GM12878 (cell line): ENCODE measurements around the gene PCSK6. TPM values are rescaled to one million over a fixed set of nuclear protein-coding genes. Genes with fewer than 3 reads are reported as not detected.

Experiments
- ATAC-seq: fragments of 200-7000 bp; cut with Tn5 transposase; 3 replicates; pipeline ENCODE4 v1.9.1; 2020; ENCODE audit warnings: mild to moderate bottlenecking, moderate library complexity
- BruUV-seq: library from RNA; stranded (reverse); fragments of 400-500 nt; replicated peaks from 2 replicates; lab custom pipeline; 2021; lab: Mats Ljungman, UMichigan
- CTCF ChIA-PET: fragments of 300-600 bp; sonication (Branson Sonifier 250); formaldehyde crosslinking; extraction: SDS; loops from one replicate; lab custom pipeline; 2021; ENCODE audit warnings: inconsistent platforms; lab: Yijun Ruan, JAX
- POLR2A ChIA-PET: fragments of 350-600 bp; formaldehyde crosslinking; extraction: SDS; loops from one replicate; lab custom pipeline; 2021; ENCODE audit warnings: inconsistent platforms; lab: Charles Lee
- RAD21 ChIA-PET: fragments of 300-600 bp; sonication (Branson Sonifier 250); formaldehyde crosslinking; loops from one replicate; lab custom pipeline; 2023; ENCODE audit warnings: antibody characterized with exemption; ENCODE audit not compliant: unreplicated experiment; lab: Charles Lee
- SMC1A ChIA-PET: fragments of 300-600 bp; sonication (Branson Sonifier 250); formaldehyde crosslinking; loops from one replicate; lab custom pipeline; 2023; ENCODE audit not compliant: unreplicated experiment, uncharacterized antibody; lab: Charles Lee
- DNase-seq: peaks from one replicate; pipeline ENCODE4 v3.0.0-alpha.2; 2011; ENCODE audit warnings: low read depth, low spot score
- FAIRE-seq: peaks from 3 replicates; lab custom pipeline; 2011; peaks lifted over from hg19 to GRCh38; lab: Jason Lieb, UNC
- H2AFZ ChIP-seq: 2 replicates; pipeline ENCODE4 v1.6.0; 2011; ENCODE audit warnings: low read depth, low read length, control low read depth; ENCODE audit not compliant: control insufficient read depth
- H3K27ac ChIP-seq: 2 replicates; pipeline ENCODE4 v1.5.1; 2011; ENCODE audit warnings: control low read depth; ENCODE audit not compliant: control insufficient read depth, insufficient read depth
- H3K27me3 ChIP-seq, 2 experiments: replicated peaks in 1 of 2; 2 replicates each; pipeline versions ENCODE4 v1.6.0 to v1.6.1; 2011; ENCODE audit warnings: low read length in 1 of 2; ENCODE audit not compliant: control insufficient read depth in 2 of 2, insufficient read depth in 2 of 2
- H3K36me3 ChIP-seq, 2 experiments: 2 replicates each; pipeline ENCODE4 v1.5.1; 2011; ENCODE audit warnings: low read length in 1 of 2; ENCODE audit not compliant: control insufficient read depth in 2 of 2, insufficient read depth in 2 of 2
- H3K4me1 ChIP-seq: 2 replicates; pipeline ENCODE4 v1.6.1; 2011; ENCODE audit warnings: mild to moderate bottlenecking, low read length, moderate library complexity, mixed read lengths; ENCODE audit not compliant: control insufficient read depth, insufficient read depth
- H3K4me2 ChIP-seq: 2 replicates; pipeline ENCODE4 v1.6.0; 2011; ENCODE audit warnings: control low read depth; ENCODE audit not compliant: control insufficient read depth, insufficient read depth
- H3K4me3 ChIP-seq: fragments of 200-600 bp; sonication (generic); 2 replicates; pipeline ENCODE4 v1.5.1; 2016
- H3K79me2 ChIP-seq: 2 replicates; pipeline ENCODE4 v1.6.0; 2011; ENCODE audit warnings: low read length; ENCODE audit not compliant: control insufficient read depth, insufficient read depth
- H3K9ac ChIP-seq: 2 replicates; pipeline ENCODE4 v1.8.0; 2011; ENCODE audit warnings: low read length, control low read depth, mixed read lengths; ENCODE audit not compliant: control insufficient read depth, insufficient read depth
- H3K9me3 ChIP-seq: replicated peaks from 3 replicates; pipeline ENCODE4 v1.5.1; 2011; ENCODE audit warnings: mild to moderate bottlenecking, low read length; ENCODE audit not compliant: control insufficient read depth, insufficient read depth
- H4K20me1 ChIP-seq: 2 replicates; pipeline ENCODE4 v1.6.0; 2011; ENCODE audit not compliant: control insufficient read depth, insufficient read depth
- BCL11A ChIP-seq: IDR thresholded peaks from 2 replicates; pipeline ENCODE4 v1.6.1; 2011; ENCODE audit warnings: low read depth, low read length
- BMI1 ChIP-seq: fragments of 450-650 bp; IDR thresholded peaks from 2 replicates; pipeline ENCODE4 v1.6.1; 2016; ENCODE audit warnings: mild to moderate bottlenecking, moderate library complexity, borderline replicate concordance
- KLF5 ChIP-seq: fragments of 450-650 bp; IDR thresholded peaks from 2 replicates; pipeline ENCODE4 v1.6.1; 2014; ENCODE audit warnings: mild to moderate bottlenecking; ENCODE audit not compliant: partially characterized antibody
- NRF1 ChIP-seq: conservative IDR thresholded peaks from 2 replicates; pipeline ENCODE4 v1.6.1; 2011; ENCODE audit warnings: mild to moderate bottlenecking, low read depth, low read length, improper control_type of control experiment
- POLR2A ChIP-seq: IDR thresholded peaks from 2 replicates; pipeline ENCODE4 v1.6.1; 2011; ENCODE audit warnings: low read depth, mild to moderate bottlenecking, low read length
- RFX5 ChIP-seq: IDR thresholded peaks from 2 replicates; pipeline ENCODE4 v1.6.1; 2011; ENCODE audit warnings: low read depth, low read length, improper control_type of control experiment
- SREBF1 ChIP-seq: IDR thresholded peaks from 2 replicates; pipeline ENCODE4 v1.6.1; 2012; ENCODE audit warnings: mild to moderate bottlenecking, low read length
- USF2 ChIP-seq: IDR thresholded peaks from 2 replicates; pipeline ENCODE4 v1.6.1; 2011; ENCODE audit warnings: low read depth, low read length, improper control_type of control experiment, borderline replicate concordance
- WGBS: methylation state at CpG from one replicate; pipeline ENCODE4 v1.1.6; 2016; ENCODE audit warnings: low lambda C conversion rate; ENCODE audit not compliant: insufficient replicate concordance, insufficient coverage; ENCODE audit errors: missing lambda C conversion rate; 5-methylcytosine and 5-hydroxymethylcytosine counted together
- in situ Hi-C: fragments of 300-500 bp; cut with MboI; formaldehyde crosslinking; loops from 9 replicates; pipeline ENCODE4 v1.14.3; 2018; ENCODE audit warnings: mixed read lengths
- intact Hi-C: fragments of 100-400 bp; cut with micrococcal nuclease; formaldehyde crosslinking; loops from one replicate; pipeline ENCODE4 v1.14.2; 2022; ENCODE audit not compliant: unreplicated experiment
- polyA plus RNA-seq, 11 experiments: library from polyadenylated mRNA; depleted of rRNA in 4 of 11; unstranded in 6 of 11; stranded (reverse) in 5 of 11; fragments of >200 nt; fragmentation: Nextera tagmentation in 4 of 11; fragmentation: Illumina TruSeq in 1 of 11; extraction: Ambion mirVana in 4 of 11; extraction: Trizol in 1 of 11; gene quantifications; 1 replicate in 1 of 11; 2 replicates in 10 of 11; pipeline versions ENCODE4 v1.2.1 to v1.2.3, GENCODE V29; 2011 to 2016; ENCODE audit warnings: inconsistent platforms in 2 of 11, missing spikeins in 2 of 11, low read depth in 1 of 11
- total RNA-seq, 4 experiments: library from RNA; depleted of rRNA in 3 of 4; stranded (reverse); fragments of >200 nt in 3 of 4; fragmentation: Illumina TruSeq in 1 of 4; extraction: Trizol in 1 of 4; gene quantifications; 2 replicates each; pipeline versions ENCODE4 v1.2.1 to v1.2.3, GENCODE V29; 2013 to 2021
- TF ChIP-seq, protein P1 (sequence below): fragments of 450-650 bp; IDR thresholded peaks from 2 replicates; pipeline ENCODE4 v1.6.1; 2017; ENCODE audit warnings: mild to moderate bottlenecking, moderate library complexity

Gene PCSK6
- total and polyA plus RNA-seq, 10 of the 15 experiments (the other 5 are each of a cell fraction or from before 2014, with no cell fraction given), result 0.19 to 0.67 (median 0.25) TPM; not detected in 4

DNA sequence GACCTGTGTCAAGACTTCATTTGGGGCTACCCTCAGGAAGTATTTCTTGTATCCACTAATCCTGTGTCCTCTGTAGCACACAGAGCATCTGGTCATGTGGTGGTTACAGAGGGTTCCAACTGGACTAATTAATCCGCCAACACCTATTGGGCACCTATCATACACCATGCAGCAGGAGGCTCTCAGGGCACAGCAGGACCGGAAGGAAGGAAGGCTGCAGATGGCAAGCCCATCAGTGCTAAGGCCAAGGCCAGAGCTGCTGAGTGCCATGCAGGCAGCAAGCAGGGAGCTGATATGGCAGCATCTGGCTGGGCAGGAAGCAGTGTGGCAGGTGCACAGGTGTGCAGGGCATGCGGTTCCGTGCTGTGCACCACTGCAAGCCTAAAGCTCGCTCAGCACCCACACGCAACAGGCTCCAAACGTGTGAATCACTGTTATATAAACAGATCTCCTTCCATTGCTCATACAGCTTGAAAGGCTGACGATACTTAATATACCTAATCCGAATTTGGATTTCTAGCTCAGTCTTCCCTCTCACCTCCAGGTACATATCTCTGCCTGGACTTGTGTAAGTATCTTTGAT is 130.1 kb downstream of the PCSK6 start:
- POLR2A ChIA-PET, result no interaction called here
- no TSS peak for BruUV-seq

DNA sequence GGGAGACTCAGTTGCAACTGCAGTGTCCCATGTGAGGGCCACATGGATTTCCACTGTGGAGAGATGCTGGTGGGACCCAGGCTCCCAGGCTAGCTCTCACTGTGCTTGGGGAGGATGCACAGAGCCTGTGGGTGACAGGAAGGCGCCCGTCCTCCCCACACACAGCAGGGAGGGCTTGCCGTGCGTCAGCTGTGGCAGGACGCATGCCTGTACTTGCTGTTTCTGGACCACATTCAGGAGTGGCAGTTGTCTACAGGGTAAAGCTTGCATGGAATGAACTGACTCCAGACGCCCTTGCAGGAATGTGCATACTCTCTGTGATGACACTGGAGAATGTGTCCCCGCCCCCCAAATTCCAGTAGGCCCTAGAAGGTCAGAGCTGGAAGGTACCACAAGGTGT is 130.6 kb downstream of the PCSK6 start:
- intact Hi-C loops, result no loop called here
- H3K27me3 ChIP-seq, result peaks cover 0 to 4% of the 10 kb centered on the region in 2 experiments; a peak in 2 of 4 replicates
- no peak overlapping the region for H3K4me3 ChIP-seq
- no peak overlapping the region for H3K9ac ChIP-seq
- no peak overlapping the region for H2AFZ ChIP-seq
- no peaks in the 10 kb centered on the region for H3K79me2 ChIP-seq
- in situ Hi-C loops, result no loop called here
- WGBS, result 36% methylated on average over 7 of the region's 7 CpGs
- BruUV-seq, result no TSS peak
- no peak overlapping the region for H3K27ac ChIP-seq
- SMC1A ChIA-PET, result no interaction called here
- no peak overlapping the region for H3K4me2 ChIP-seq
- DNase-seq (no peak), ATAC-seq (no peak), FAIRE-seq (no peak)
- TF ChIP-seq RFX5 (no peak), BCL11A (no peak)
- TF ChIP-seq, protein P1, sequence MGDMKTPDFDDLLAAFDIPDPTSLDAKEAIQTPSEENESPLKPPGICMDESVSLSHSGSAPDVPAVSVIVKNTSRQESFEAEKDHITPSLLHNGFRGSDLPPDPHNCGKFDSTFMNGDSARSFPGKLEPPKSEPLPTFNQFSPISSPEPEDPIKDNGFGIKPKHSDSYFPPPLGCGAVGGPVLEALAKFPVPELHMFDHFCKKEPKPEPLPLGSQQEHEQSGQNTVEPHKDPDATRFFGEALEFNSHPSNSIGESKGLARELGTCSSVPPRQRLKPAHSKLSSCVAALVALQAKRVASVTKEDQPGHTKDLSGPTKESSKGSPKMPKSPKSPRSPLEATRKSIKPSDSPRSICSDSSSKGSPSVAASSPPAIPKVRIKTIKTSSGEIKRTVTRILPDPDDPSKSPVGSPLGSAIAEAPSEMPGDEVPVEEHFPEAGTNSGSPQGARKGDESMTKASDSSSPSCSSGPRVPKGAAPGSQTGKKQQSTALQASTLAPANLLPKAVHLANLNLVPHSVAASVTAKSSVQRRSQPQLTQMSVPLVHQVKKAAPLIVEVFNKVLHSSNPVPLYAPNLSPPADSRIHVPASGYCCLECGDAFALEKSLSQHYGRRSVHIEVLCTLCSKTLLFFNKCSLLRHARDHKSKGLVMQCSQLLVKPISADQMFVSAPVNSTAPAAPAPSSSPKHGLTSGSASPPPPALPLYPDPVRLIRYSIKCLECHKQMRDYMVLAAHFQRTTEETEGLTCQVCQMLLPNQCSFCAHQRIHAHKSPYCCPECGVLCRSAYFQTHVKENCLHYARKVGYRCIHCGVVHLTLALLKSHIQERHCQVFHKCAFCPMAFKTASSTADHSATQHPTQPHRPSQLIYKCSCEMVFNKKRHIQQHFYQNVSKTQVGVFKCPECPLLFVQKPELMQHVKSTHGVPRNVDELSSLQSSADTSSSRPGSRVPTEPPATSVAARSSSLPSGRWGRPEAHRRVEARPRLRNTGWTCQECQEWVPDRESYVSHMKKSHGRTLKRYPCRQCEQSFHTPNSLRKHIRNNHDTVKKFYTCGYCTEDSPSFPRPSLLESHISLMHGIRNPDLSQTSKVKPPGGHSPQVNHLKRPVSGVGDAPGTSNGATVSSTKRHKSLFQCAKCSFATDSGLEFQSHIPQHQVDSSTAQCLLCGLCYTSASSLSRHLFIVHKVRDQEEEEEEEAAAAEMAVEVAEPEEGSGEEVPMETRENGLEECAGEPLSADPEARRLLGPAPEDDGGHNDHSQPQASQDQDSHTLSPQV, result no peak
- H3K36me3 ChIP-seq, result no peaks in the 10 kb centered on the region
- H4K20me1 ChIP-seq, result no peaks in the 10 kb centered on the region
- CTCF ChIA-PET, result no interaction called here
- POLR2A ChIA-PET, result no interaction called here
- H3K9me3 ChIP-seq, result no peaks in the 10 kb centered on the region
- RAD21 ChIA-PET, result no interaction called here
- no peaks in the 10 kb centered on the region for H3K4me1 ChIP-seq

More for the DNA sequence above, 130.1 kb downstream of the PCSK6 start:
- ChIA-PET CTCF (no interaction called here), SMC1A (no interaction called here), RAD21 (no interaction called here)
- in situ Hi-C loops, result no loop called here
- TF ChIP-seq NRF1 (no peak), BCL11A (no peak), BMI1 (no peak), KLF5 (no peak), SREBF1 (no peak), POLR2A (no peak), USF2 (no peak)
- intact Hi-C loops, result no loop called here
- no peaks in the 10 kb centered on the region for H4K20me1 ChIP-seq
- no peak overlapping the region for H3K9ac ChIP-seq
- WGBS, result 36% methylated on average over 9 of the region's 9 CpGs
- H2AFZ ChIP-seq, result no peak overlapping the region
- H3K4me2 ChIP-seq, result no peak overlapping the region
- no peaks in the 10 kb centered on the region for H3K36me3 ChIP-seq
- H3K4me1 ChIP-seq, result no peaks in the 10 kb centered on the region
- ATAC-seq (no peak), DNase-seq (no peak), FAIRE-seq (no peak)
- no peaks in the 10 kb centered on the region for H3K79me2 ChIP-seq
- no peaks in the 10 kb centered on the region for H3K9me3 ChIP-seq
- H3K4me3 ChIP-seq, result no peak overlapping the region
- H3K27ac ChIP-seq, result no peak overlapping the region
- peaks cover 0 to 4% of the 10 kb centered on the region in 2 experiments; a peak in 2 of 4 replicates for H3K27me3 ChIP-seq
